Fibroblast of lung (primary cell): ENCODE data around the gene CHTF18. TPM values are rescaled to one million over a fixed set of nuclear protein-coding genes. Genes with fewer than 3 reads are reported as not detected.
A peak's percentile ranks its signal among the peaks of the same experiment; 100 is the strongest.

Experiments used
- DNase-seq, 2 donors: peaks; one replicate each; pipeline versions ENCODE4 v3.0.0 to v3.0.0-alpha.2; 2010; ENCODE audit warnings: low read depth in 2 of 2
- H2AFZ ChIP-seq: 2 replicates; pipeline ENCODE4 v1.5.1; 2012; ENCODE audit warnings: low read length, control low read depth, inconsistent platforms
- H3K27ac ChIP-seq: 2 replicates; pipeline ENCODE4 v1.5.1; 2011; ENCODE audit warnings: low read length, control low read depth; ENCODE audit not compliant: insufficient read depth
- H3K27me3 ChIP-seq: 2 replicates; pipeline ENCODE4 v1.5.1; 2011; ENCODE audit warnings: mild to moderate bottlenecking, low read length; ENCODE audit not compliant: control insufficient read depth, insufficient read depth
- H3K36me3 ChIP-seq: 2 replicates; pipeline ENCODE4 v1.5.1; 2011; ENCODE audit warnings: low read length; ENCODE audit not compliant: control insufficient read depth, insufficient read depth
- H3K4me1 ChIP-seq: 2 replicates; pipeline ENCODE4 v1.5.1; 2011; ENCODE audit warnings: low read length; ENCODE audit not compliant: control insufficient read depth, insufficient read depth; ENCODE audit errors: extremely low read depth
- H3K4me2 ChIP-seq: 2 replicates; pipeline ENCODE4 v1.5.1; 2011; ENCODE audit warnings: low read length, control low read depth; ENCODE audit not compliant: insufficient read depth; ENCODE audit errors: extremely low read depth
- H3K4me3 ChIP-seq, 4 experiments: fragments of 200-600 bp in 1 of 4; sonication (generic) in 1 of 4; replicated peaks in 1 of 4; 2 replicates each; pipeline ENCODE4 v1.5.1; 2011 to 2016; ENCODE audit warnings: low read length in 4 of 4, low read depth in 3 of 4, mild to moderate bottlenecking in 3 of 4, control low read depth in 2 of 4, inconsistent platforms in 1 of 4, mixed read lengths in 1 of 4; ENCODE audit not compliant: insufficient read depth in 1 of 4; ENCODE audit errors: control extremely low read depth in 1 of 4
- H3K79me2 ChIP-seq: 2 replicates; pipeline ENCODE4 v1.5.1; 2012; ENCODE audit warnings: mild to moderate bottlenecking, low read length, inconsistent platforms; ENCODE audit not compliant: control insufficient read depth, insufficient read depth
- H3K9ac ChIP-seq: 2 replicates; pipeline ENCODE4 v1.5.1; 2011; ENCODE audit warnings: mild to moderate bottlenecking, low read length, control low read depth; ENCODE audit not compliant: insufficient read depth
- H3K9me3 ChIP-seq: 2 replicates; pipeline ENCODE4 v1.5.1; 2012; ENCODE audit warnings: low read depth, low read length; ENCODE audit not compliant: control insufficient read depth, insufficient read depth
- H4K20me1 ChIP-seq: 2 replicates; pipeline ENCODE4 v1.5.1; 2011; ENCODE audit warnings: low read length; ENCODE audit not compliant: control insufficient read depth, insufficient read depth; ENCODE audit errors: extremely low read depth
- EZH2 ChIP-seq: IDR thresholded peaks from 2 replicates; pipeline ENCODE4 v1.5.1; 2012; ENCODE audit warnings: low read length, control low read depth, mild to moderate bottlenecking; ENCODE audit errors: missing control alignments
- polyA plus RNA-seq, 2 donors: library from polyadenylated mRNA; depleted of rRNA in 1 of 2; stranded (reverse) in 1 of 2; unstranded in 1 of 2; fragments of >200 nt; gene quantifications; 2 replicates each; pipeline ENCODE4 v1.2.1, GENCODE V29; 2011 to 2012; ENCODE audit warnings: missing spikeins in 1 of 2
- total RNA-seq: library from RNA; depleted of rRNA; stranded (reverse); fragments of >200 nt; gene quantifications from 2 replicates; pipeline ENCODE4 v1.2.1, GENCODE V29; 2014
- TF ChIP-seq, protein P1 (sequence below), 2 donors: IDR thresholded peaks in 1 of 2; conservative IDR thresholded peaks in 1 of 2; 1 replicate in 1 of 2; 2 replicates in 1 of 2; pipeline ENCODE4 v1.5.1; 2011 to 2012; ENCODE audit warnings: low read length in 2 of 2, control low read depth in 1 of 2, inconsistent platforms in 1 of 2, low read depth in 1 of 2, mild to moderate bottlenecking in 1 of 2

CHTF18 gene
- total and polyA plus RNA-seq, 2 donors (not counting 1 experiment from before 2014, with no cell fraction given): 1.1 to 4.3 TPM

DNA sequence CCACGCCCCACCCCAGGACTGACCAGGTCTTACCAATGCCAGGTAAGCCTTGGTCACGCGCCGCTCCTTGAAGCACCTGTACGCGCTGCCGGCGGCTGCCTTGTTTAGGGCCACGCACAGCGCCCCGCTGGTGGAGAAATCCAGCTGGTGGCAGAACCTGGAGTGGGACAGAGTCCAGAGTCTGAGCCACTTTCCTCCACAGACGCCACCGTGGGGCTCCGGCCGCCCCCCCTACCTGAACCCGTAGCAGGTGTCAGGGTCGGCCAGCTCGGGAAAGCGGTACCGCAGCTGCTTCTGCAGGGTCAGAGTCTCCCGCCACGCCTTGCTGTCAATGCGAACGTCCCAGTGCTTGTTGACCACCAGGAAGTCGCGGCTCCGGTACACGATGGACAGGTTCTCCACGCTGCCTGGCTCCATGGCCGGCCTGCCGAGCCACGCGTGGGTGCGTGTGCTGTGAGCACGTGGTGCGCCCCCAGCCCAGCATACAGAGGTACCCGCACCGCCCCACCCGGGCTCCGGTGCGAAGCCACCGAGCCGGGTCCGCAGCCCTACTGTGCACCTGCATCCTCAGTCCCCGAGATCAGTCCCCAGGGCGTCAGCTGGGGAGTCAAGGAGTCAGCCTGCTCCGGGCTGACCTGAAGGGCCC lies 976 bp upstream of the CHTF18 start:
- Histone ChIP-seq H3K36me3 (peaks cover 12% of the 10 kb centered on the region), H3K27ac (no peak overlapping the region), H4K20me1 (no peaks in the 10 kb centered on the region), H3K4me1 (peaks cover 7% of the 10 kb centered on the region), H2AFZ (no peak overlapping the region), H3K79me2 (peaks cover 21% of the 10 kb centered on the region), H3K4me2 (peak overlapping the region; percentile 87), H3K9ac (peak overlapping the region; percentile 74), H3K4me3 (peak overlapping the region; percentile 75 to 94 (median 87)), H3K27me3 (no peaks in the 10 kb centered on the region), H3K9me3 (no peaks in the 10 kb centered on the region)
- DNase-seq: no peak
- TF ChIP-seq, protein P1, sequence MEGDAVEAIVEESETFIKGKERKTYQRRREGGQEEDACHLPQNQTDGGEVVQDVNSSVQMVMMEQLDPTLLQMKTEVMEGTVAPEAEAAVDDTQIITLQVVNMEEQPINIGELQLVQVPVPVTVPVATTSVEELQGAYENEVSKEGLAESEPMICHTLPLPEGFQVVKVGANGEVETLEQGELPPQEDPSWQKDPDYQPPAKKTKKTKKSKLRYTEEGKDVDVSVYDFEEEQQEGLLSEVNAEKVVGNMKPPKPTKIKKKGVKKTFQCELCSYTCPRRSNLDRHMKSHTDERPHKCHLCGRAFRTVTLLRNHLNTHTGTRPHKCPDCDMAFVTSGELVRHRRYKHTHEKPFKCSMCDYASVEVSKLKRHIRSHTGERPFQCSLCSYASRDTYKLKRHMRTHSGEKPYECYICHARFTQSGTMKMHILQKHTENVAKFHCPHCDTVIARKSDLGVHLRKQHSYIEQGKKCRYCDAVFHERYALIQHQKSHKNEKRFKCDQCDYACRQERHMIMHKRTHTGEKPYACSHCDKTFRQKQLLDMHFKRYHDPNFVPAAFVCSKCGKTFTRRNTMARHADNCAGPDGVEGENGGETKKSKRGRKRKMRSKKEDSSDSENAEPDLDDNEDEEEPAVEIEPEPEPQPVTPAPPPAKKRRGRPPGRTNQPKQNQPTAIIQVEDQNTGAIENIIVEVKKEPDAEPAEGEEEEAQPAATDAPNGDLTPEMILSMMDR (conservative IDR thresholded peaks at IDR 0.05 in 1 of 2, IDR thresholded peaks at IDR 0.05 in 1 of 2; ENCODE audit: low read depth in 1 of 2, low read length in 2 of 2): no peak
- no peak for TF ChIP-seq EZH2

DNA sequence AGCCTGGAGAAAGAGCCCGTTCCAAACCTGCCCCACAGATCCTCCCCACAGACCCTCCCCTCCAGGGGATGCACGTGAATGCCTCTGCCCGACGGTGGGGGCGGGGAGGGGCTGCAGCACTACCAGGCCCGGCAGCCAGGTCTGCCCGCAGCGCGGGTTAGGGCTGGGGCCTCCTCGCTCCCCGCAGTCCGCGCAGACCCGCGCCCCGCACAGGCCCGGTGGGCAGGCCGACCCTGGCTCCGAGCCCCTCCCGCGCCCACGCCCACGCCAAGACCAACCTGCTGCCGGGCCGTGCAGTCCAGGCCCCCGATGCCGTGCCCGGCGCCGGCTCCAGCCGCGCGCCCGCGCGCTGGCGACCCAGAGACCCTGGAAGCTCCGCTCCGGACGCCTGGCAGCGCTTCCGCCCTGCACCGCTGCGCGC lies 432 bp upstream of the CHTF18 start, which contains the start of gene RPUSD1:
RPUSD1 (minus strand) TSS at position 404 of the 421 bp plus-strand sequence. CDS start 644 bp downstream, outside the sequence.
- Histone ChIP-seq H3K9me3 (no peaks in the 10 kb centered on the region), H3K27me3 (no peaks in the 10 kb centered on the region), H3K36me3 (peaks cover 12% of the 10 kb centered on the region), H3K27ac (peak within 1 kb of the TSS; percentile 50), H2AFZ (peak within 1 kb of the TSS; percentile 73), H4K20me1 (no peaks in the 10 kb centered on the region), H3K4me3 (peak within 1 kb of the TSS; percentile 75 to 94 (median 87)), H3K79me2 (peaks cover 21% of the 10 kb centered on the region), H3K9ac (peak within 1 kb of the TSS; percentile 74), H3K4me1 (peaks cover 7% of the 10 kb centered on the region), H3K4me2 (peak within 1 kb of the TSS; percentile 87)
- DNase-seq: peak; percentile 5 to 10
- no peak for TF ChIP-seq EZH2
- TF ChIP-seq, protein P1 (conservative IDR thresholded peaks at IDR 0.05 in 1 of 2, IDR thresholded peaks at IDR 0.05 in 1 of 2; ENCODE audit: low read depth in 1 of 2, low read length in 2 of 2): no peak

DNA sequence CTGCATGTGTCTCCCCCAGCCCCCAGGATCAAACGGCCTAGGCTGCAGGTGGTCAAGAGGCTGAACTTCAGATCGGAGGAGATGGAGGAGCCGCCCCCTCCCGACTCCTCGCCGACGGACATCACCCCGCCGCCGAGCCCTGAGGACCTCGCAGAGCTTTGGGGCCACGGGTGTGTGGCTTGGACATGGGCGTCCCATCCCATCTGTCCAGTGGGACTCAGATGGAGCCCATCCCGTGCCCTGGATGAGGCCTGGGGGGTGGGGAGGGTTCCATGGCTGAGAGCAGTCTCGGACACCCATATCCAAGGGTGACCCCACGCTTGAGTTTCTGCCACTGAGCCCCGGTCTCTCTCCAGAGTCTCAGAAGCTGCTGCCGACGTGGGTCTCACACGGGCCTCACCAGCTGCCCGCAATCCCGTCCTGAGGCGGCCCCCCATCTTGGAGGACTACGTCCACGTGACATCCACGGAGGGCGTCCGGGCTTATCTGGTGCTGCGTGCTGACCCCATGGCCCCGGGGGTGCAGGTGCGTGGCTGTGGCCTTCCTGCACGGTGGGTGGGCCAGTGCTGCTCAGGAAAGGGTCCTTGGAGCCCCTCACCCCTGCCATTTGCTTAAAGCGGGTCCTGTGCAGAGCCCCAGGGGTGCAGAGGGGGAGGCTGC lies 901 bp downstream of the CHTF18 start:
- no peaks in the 10 kb centered on the region for H3K27me3 ChIP-seq
- H3K9ac ChIP-seq: peak overlapping the region; percentile 74
- H3K9me3 ChIP-seq: no peaks in the 10 kb centered on the region
- H3K4me1 ChIP-seq: peaks cover 7% of the 10 kb centered on the region
- TF ChIP-seq, protein P1 (conservative IDR thresholded peaks at IDR 0.05 in 1 of 2, IDR thresholded peaks at IDR 0.05 in 1 of 2; ENCODE audit: low read depth in 1 of 2, low read length in 2 of 2): no peak
- no peak for TF ChIP-seq EZH2
- peak overlapping the region; percentile 66 to 88 (median 75) for H3K4me3 ChIP-seq
- peaks cover 12% of the 10 kb centered on the region for H3K36me3 ChIP-seq
- H4K20me1 ChIP-seq: no peaks in the 10 kb centered on the region
- DNase-seq: no peak
- H3K79me2 ChIP-seq: peaks cover 21% of the 10 kb centered on the region
- H3K4me2 ChIP-seq: peak overlapping the region; percentile 80
- H3K27ac ChIP-seq: peak overlapping the region; percentile 50
- no peak overlapping the region for H2AFZ ChIP-seq
